ENCODE results near the gene BRS3.

The BRS3 gene

DNA sequence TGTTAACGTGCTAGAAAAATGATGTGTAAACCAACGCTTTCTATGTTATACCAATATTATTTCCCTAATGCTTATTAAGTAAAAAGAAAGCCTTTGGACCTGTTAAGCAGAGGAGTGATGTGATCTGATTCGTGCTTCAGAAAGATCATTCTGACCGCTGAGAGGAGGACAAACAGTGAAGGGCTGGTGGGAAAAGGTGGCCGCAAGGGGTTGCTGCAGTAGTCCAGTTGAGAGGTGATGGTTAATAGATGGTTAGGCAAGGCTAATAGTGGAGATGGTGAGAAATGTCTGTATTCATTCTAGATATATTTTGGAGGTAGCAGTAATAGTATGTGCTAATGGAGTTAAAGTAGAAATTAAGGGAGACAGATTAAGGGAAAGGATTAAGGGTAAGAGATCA is 31.3 kb downstream of the BRS3 start:
- no peak overlapping the region for H3K4me3 ChIP-seq (ENCODE audit: low read length)
- DNase-seq (ENCODE audit: low read depth), result no peak
- TF ChIP-seq, protein P1, sequence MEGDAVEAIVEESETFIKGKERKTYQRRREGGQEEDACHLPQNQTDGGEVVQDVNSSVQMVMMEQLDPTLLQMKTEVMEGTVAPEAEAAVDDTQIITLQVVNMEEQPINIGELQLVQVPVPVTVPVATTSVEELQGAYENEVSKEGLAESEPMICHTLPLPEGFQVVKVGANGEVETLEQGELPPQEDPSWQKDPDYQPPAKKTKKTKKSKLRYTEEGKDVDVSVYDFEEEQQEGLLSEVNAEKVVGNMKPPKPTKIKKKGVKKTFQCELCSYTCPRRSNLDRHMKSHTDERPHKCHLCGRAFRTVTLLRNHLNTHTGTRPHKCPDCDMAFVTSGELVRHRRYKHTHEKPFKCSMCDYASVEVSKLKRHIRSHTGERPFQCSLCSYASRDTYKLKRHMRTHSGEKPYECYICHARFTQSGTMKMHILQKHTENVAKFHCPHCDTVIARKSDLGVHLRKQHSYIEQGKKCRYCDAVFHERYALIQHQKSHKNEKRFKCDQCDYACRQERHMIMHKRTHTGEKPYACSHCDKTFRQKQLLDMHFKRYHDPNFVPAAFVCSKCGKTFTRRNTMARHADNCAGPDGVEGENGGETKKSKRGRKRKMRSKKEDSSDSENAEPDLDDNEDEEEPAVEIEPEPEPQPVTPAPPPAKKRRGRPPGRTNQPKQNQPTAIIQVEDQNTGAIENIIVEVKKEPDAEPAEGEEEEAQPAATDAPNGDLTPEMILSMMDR (conservative IDR thresholded peaks at IDR 0.05; ENCODE audit: low read depth, low read length), result no peak

DNA sequence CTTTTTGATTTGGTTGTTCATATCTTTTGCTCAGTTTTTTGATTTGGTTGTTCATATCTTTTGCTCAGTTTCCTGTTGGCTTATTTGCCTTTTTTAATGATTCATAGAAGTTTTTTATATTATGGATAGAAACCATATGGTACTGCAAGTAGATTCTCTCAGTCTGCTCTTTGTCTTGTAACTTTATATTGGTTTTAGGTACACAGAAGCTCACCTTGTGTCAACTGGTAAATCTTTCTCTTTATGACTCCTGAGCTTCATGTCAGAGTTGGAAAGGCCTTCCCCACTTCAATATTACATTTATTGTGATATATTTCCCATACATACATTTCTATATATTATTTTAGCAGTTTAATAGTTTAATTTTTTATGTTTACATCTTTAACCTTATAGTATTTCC is 36.0 kb downstream of the BRS3 start:
- TF ChIP-seq, protein P1 (conservative IDR thresholded peaks at IDR 0.05; ENCODE audit: low read depth, low read length), result no peak
- no peak overlapping the region for H3K4me3 ChIP-seq (ENCODE audit: low read length)
- DNase-seq (ENCODE audit: low read depth), result no peak

DNA sequence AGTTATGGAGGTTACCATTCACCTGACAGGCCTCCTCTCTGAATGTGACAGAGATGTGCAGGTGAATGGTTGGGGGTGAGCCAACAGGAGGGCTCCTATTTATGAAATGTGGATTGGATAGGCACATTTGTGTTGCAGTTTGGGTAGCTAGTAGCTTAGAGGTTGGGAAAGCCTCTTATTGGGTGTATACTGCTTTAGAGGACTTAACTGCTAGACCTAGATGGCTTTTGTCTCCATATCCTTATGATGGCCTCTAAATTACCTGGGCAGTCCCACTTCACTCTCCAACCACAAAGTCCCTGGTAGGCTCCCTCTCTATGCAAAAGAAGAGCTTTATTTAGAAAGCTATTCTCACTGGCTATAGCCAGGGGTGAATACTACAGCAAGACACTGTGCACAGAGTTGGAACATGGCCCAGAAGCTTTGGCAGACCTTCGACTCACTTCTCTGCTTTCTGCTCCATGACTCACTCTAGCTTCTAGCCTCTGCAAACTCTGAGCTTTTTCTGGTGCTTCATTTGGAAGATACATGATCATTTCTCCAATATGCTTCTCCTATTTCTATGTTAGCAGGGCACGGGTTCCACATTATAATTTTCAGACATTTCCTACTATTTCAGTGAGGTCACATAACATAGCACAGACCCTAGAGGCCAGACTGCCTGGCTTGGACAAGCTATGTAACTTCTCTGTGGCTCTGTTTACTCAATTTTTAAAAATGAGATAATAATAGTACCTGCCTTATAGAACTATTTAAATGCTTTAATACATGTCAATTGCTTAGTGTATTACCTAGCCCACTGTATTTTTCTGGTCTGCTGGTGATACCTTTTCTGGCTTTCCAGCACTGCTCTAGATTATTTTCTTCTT is 38.2 kb downstream of the BRS3 start:
- no peak overlapping the region for H3K4me3 ChIP-seq (ENCODE audit: low read length)
- TF ChIP-seq, protein P1 (conservative IDR thresholded peaks at IDR 0.05; ENCODE audit: low read depth, low read length), result no peak
- peak; percentile 72 for DNase-seq (ENCODE audit: low read depth)

GRCh38 chrX:136528645-136529315 is 41.0 kb downstream of the BRS3 start:
- no peak overlapping the region for H3K4me3 ChIP-seq (ENCODE audit: low read length)
- DNase-seq (ENCODE audit: low read depth), result no peak
- TF ChIP-seq, protein P1 (conservative IDR thresholded peaks at IDR 0.05; ENCODE audit: low read depth, low read length), result no peak

GRCh38 chrX:136529795-136530194 is 42.0 kb downstream of the BRS3 start:
- DNase-seq (ENCODE audit: low read depth), result no peak
- TF ChIP-seq, protein P1 (conservative IDR thresholded peaks at IDR 0.05; ENCODE audit: low read depth, low read length), result no peak
- no peak overlapping the region for H3K4me3 ChIP-seq (ENCODE audit: low read length)

DNA sequence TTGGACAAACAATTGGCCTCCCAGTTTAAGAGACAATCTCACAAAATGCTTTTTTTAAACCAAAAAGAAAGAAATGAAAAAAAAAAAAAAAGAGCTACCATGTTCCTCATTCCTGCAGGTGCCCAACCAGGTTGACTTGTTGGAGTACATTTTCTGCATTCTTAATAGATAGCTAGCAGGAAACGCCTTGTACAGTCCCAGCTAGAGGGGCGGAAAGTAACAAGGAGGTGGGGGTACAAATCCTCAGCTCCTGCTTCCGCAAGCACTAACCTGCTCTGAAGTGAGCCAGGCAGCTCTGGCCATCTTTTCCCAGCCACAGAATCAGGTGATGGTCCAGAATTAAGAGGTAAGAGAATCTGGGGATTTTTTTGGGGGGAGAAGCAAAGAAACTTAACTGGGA is 44.2 kb downstream of the BRS3 start, which contains the start of gene VGLL1:
VGLL1 (plus strand) TSS at position 265 of the 400 bp plus-strand sequence. CDS start 3,806 bp downstream, outside the sequence.
- no peak within 1 kb of the TSS for H3K4me3 ChIP-seq (ENCODE audit: low read length)
- no peak for DNase-seq (ENCODE audit: low read depth)
- TF ChIP-seq, protein P1 (conservative IDR thresholded peaks at IDR 0.05; ENCODE audit: low read depth, low read length), result no peak
